LNCaP clone FGC (cell line): Measurements from ENCODE around the gene C2.

ENCODE experiments used
- DNase-seq: peaks from one replicate; pipeline ENCODE4 v3.0.0-alpha.2; 2011; ENCODE audit warnings: low read depth
- H3K4me3 ChIP-seq: 2 replicates; pipeline ENCODE4 v1.5.1; 2011; ENCODE audit warnings: mild to moderate bottlenecking, low read depth, low read length, control low read depth
- CTCF ChIP-seq: IDR thresholded peaks from 2 replicates; pipeline ENCODE4 v1.5.1; 2012; ENCODE audit warnings: mild to moderate bottlenecking; ENCODE audit not compliant: control insufficient read depth, insufficient read depth; ENCODE audit errors: extremely low read depth

C2 gene

GRCh38 chr6:31915351-31915750, 12.2 kb upstream of the C2 start:
- TF ChIP-seq CTCF = no peak
- no peak for DNase-seq
- no peak overlapping the region for H3K4me3 ChIP-seq

GRCh38 chr6:31915756-31916155, 11.8 kb upstream of the C2 start:
- no peak for DNase-seq
- no peak overlapping the region for H3K4me3 ChIP-seq
- no peak for TF ChIP-seq CTCF

- TF ChIP-seq CTCF = no peak
- DNase-seq = no peak
- no peak overlapping the region for H3K4me3 ChIP-seq
These were observed 9.3 kb upstream of the C2 start for GRCh38 chr6:31918069-31918720.

- no peak for TF ChIP-seq CTCF
- no peak for DNase-seq
- H3K4me3 ChIP-seq = no peak overlapping the region
These were observed 7.8 kb upstream of the C2 start for GRCh38 chr6:31919624-31920303.

- DNase-seq = no peak
- TF ChIP-seq CTCF = no peak
- no peak overlapping the region for H3K4me3 ChIP-seq
These were observed 6.7 kb upstream of the C2 start for GRCh38 chr6:31920811-31921210.

GRCh38 chr6:31922942-31923341, 4.6 kb upstream of the C2 start:
- DNase-seq = no peak
- no peak for TF ChIP-seq CTCF

GRCh38 chr6:31927863-31928671, 550 bp downstream of the C2 start:
- no peak for DNase-seq

More at GRCh38 chr6:31922942-31923341, 4.6 kb upstream of the C2 start:
- H3K4me3 ChIP-seq = no peak overlapping the region

More at GRCh38 chr6:31927863-31928671, 550 bp downstream of the C2 start:
- TF ChIP-seq CTCF = no peak
- no peak overlapping the region for H3K4me3 ChIP-seq
